ENCODE data around the gene MYOD1. TPM values are rescaled to one million over a fixed set of nuclear protein-coding genes. Genes with fewer than 3 reads are reported as not detected.

Gene MYOD1
- total RNA-seq, 1 experiment from 2014 or later, result not detected

DNA sequence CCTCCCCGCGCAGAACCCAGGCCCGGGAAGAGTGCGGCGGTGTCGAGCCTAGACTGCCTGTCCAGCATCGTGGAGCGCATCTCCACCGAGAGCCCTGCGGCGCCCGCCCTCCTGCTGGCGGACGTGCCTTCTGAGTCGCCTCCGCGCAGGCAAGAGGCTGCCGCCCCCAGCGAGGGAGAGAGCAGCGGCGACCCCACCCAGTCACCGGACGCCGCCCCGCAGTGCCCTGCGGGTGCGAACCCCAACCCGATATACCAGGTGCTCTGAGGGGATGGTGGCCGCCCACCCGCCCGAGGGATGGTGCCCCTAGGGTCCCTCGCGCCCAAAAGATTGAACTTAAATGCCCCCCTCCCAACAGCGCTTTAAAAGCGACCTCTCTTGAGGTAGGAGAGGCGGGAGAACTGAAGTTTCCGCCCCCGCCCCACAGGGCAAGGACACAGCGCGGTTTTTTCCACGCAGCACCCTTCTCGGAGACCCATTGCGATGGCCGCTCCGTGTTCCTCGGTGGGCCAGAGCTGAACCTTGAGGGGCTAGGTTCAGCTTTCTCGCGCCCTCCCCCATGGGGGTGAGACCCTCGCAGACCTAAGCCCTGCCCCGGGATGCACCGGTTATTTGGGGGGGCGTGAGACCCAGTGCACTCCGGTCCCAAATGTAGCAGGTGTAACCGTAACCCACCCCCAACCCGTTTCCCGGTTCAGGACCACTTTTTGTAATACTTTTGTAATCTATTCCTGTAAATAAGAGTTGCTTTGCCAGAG is 2.0 kb downstream of the MYOD1 start:
- intact Hi-C loops (cut with micrococcal nuclease; ENCODE audit: unreplicated experiment), result no loop called here
- CTCF ChIA-PET, result interaction anchor here (1.1 to 1.7 kb wide), 3 partner anchors 9 to 123 kb away, joined by 4 to 5 read pairs (median 4); no protein-coding TSS in a partner anchor
- Histone ChIP-seq H3K27ac (ENCODE audit: low read depth, low read length, poor library complexity, severe bottlenecking) (no peak overlapping the region), H3K36me3 (ENCODE audit: insufficient read depth, low read length, poor library complexity, severe bottlenecking) (no peaks in the 10 kb centered on the region), H3K4me1 (ENCODE audit: insufficient read depth, low read length, poor library complexity, severe bottlenecking) (no peaks in the 10 kb centered on the region), H3K27me3 (replicated peaks; ENCODE audit: insufficient read depth, low read depth, low read length, poor library complexity) (peaks cover 97% of the 10 kb centered on the region), H3K4me3 (ENCODE audit: low read depth, low read length, poor library complexity, severe bottlenecking) (no peak overlapping the region), H3K9me3 (ENCODE audit: low read depth, low read length, poor library complexity, severe bottlenecking) (no peaks in the 10 kb centered on the region)
- DNase-seq (ENCODE audit: low spot score), result no peak
- POLR2A ChIA-PET (ENCODE audit: low non-redundant PET), result interaction anchor here (0.5 kb wide), 1 partner anchor 244 kb away, joined by 3 read pairs; no protein-coding TSS in a partner anchor
- TF ChIP-seq EZH2 (IDR thresholded peaks at IDR 0.05; ENCODE audit: borderline replicate concordance, low read depth, low read length, poor library complexity, severe bottlenecking) (peak; percentile 70), CTCF (conservative IDR thresholded peaks at IDR 0.05; ENCODE audit: low read depth, low read length) (no peak)
- no TSS peak for BruUV-seq (replicated peaks)

DNA sequence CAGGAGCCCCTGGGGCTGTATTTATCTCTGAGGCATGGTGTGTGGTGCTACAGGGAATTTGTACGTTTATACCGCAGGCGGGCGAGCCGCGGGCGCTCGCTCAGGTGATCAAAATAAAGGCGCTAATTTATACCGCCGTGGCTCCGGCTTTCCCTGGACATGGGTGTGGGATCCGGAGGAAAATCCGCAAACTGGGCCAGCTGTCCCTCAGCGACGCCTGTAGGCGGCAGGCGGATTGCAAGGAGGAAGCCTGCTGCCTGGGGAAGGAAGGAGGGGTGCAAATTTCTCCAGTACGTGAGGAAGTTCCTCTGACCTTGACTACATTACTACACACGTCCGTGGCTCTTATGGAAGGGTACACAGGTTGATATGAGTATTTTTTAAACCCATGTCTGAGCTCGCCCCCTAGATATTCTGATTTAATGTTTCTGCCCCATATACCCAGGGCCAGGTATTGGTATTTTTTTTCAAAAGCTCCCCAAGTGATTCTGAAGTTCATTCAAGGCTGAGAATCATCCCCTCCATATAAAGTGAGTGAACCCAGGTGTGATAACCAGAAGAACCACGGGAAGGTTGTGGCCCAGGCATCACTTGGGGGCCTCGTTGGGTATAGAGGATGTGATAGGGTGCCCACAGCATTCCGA is 2.8 kb downstream of the MYOD1 start:
- ChIA-PET POLR2A (ENCODE audit: low non-redundant PET) (no interaction called here), CTCF (interaction anchor here (0.5 to 1.4 kb wide), 3 partner anchors 9 to 484 kb away, joined by 4 to 7 read pairs (median 5); no protein-coding TSS in a partner anchor)
- no TSS peak for BruUV-seq (replicated peaks)
- peaks cover 91% of the 10 kb centered on the region for H3K27me3 ChIP-seq (replicated peaks; ENCODE audit: insufficient read depth, low read depth, low read length, poor library complexity)
- DNase-seq (ENCODE audit: low spot score), result peak; percentile 34
- no peaks in the 10 kb centered on the region for H3K36me3 ChIP-seq (ENCODE audit: insufficient read depth, low read length, poor library complexity, severe bottlenecking)
- TF ChIP-seq EZH2 (IDR thresholded peaks at IDR 0.05; ENCODE audit: borderline replicate concordance, low read depth, low read length, poor library complexity, severe bottlenecking) (no peak), CTCF (conservative IDR thresholded peaks at IDR 0.05; ENCODE audit: low read depth, low read length) (peak; percentile 45; the same call in 1 of the 2 replicates)
- intact Hi-C loops (cut with micrococcal nuclease; ENCODE audit: unreplicated experiment), result no loop called here
- H3K9me3 ChIP-seq (ENCODE audit: low read depth, low read length, poor library complexity, severe bottlenecking), result no peaks in the 10 kb centered on the region
- H3K27ac ChIP-seq (ENCODE audit: low read depth, low read length, poor library complexity, severe bottlenecking), result no peak overlapping the region
- H3K4me1 ChIP-seq (ENCODE audit: insufficient read depth, low read length, poor library complexity, severe bottlenecking), result no peaks in the 10 kb centered on the region
- H3K4me3 ChIP-seq (ENCODE audit: low read depth, low read length, poor library complexity, severe bottlenecking), result no peak overlapping the region

GRCh38 chr11:17724020-17724908 is 4.9 kb downstream of the MYOD1 start:
- DNase-seq (ENCODE audit: low spot score), result no peak
- POLR2A ChIA-PET (ENCODE audit: low non-redundant PET), result no interaction called here
- H3K4me3 ChIP-seq (ENCODE audit: low read depth, low read length, poor library complexity, severe bottlenecking), result no peak overlapping the region
- H3K9me3 ChIP-seq (ENCODE audit: low read depth, low read length, poor library complexity, severe bottlenecking), result no peaks in the 10 kb centered on the region
- no TSS peak for BruUV-seq (replicated peaks)
- CTCF ChIA-PET, result no interaction called here
- no peaks in the 10 kb centered on the region for H3K4me1 ChIP-seq (ENCODE audit: insufficient read depth, low read length, poor library complexity, severe bottlenecking)
- H3K27me3 ChIP-seq (replicated peaks; ENCODE audit: insufficient read depth, low read depth, low read length, poor library complexity), result peaks cover 75% of the 10 kb centered on the region
- no peak overlapping the region for H3K27ac ChIP-seq (ENCODE audit: low read depth, low read length, poor library complexity, severe bottlenecking)
- intact Hi-C loops (cut with micrococcal nuclease; ENCODE audit: unreplicated experiment), result no loop called here
- no peaks in the 10 kb centered on the region for H3K36me3 ChIP-seq (ENCODE audit: insufficient read depth, low read length, poor library complexity, severe bottlenecking)
- no peak for TF ChIP-seq EZH2 (IDR thresholded peaks at IDR 0.05; ENCODE audit: borderline replicate concordance, low read depth, low read length, poor library complexity, severe bottlenecking)
- no peak for TF ChIP-seq CTCF (conservative IDR thresholded peaks at IDR 0.05; ENCODE audit: low read depth, low read length)
